Calu3 (cell line): ENCODE results near the gene AVPR2. TPM values are rescaled to one million over a fixed set of nuclear protein-coding genes. Genes with fewer than 3 reads are reported as not detected.

Source experiments
- BruUV-seq: library from RNA; stranded (reverse); fragments of 400-500 nt; replicated peaks from 2 replicates; lab custom pipeline; 2021; lab: Mats Ljungman, UMichigan
- CTCF ChIA-PET: fragments of 300-600 bp; sonication (Branson Sonifier 250); formaldehyde crosslinking; loops from one replicate; lab custom pipeline; 2022; ENCODE audit warnings: antibody characterized with exemption; lab: Charles Lee
- DNase-seq: peaks from one replicate; pipeline ENCODE4 v3.0.0; 2022
- H3K27ac Mint-ChIP-seq: one replicate; pipeline ENCODE4 v1.8.0; 2022; ENCODE audit warnings: mixed read lengths; ENCODE audit not compliant: unreplicated experiment
- H3K27me3 Mint-ChIP-seq: one replicate; pipeline ENCODE4 v1.8.0; 2022; ENCODE audit warnings: mixed read lengths; ENCODE audit not compliant: unreplicated experiment
- H3K36me3 Mint-ChIP-seq: one replicate; pipeline ENCODE4 v1.8.0; 2022; ENCODE audit warnings: mild to moderate bottlenecking, moderate library complexity, mixed read lengths; ENCODE audit not compliant: insufficient read depth, unreplicated experiment
- H3K4me1 Mint-ChIP-seq: one replicate; pipeline ENCODE4 v1.8.0; 2022; ENCODE audit warnings: mild to moderate bottlenecking, low read depth, mixed read lengths; ENCODE audit not compliant: unreplicated experiment
- H3K4me3 Mint-ChIP-seq: one replicate; pipeline ENCODE4 v1.8.0; 2022; ENCODE audit warnings: mild to moderate bottlenecking, low read depth, moderate library complexity, mixed read lengths; ENCODE audit not compliant: unreplicated experiment
- H3K9me3 Mint-ChIP-seq: one replicate; pipeline ENCODE4 v1.8.0; 2022; ENCODE audit warnings: low read depth, mixed read lengths; ENCODE audit not compliant: unreplicated experiment
- intact Hi-C: fragments of 100-400 bp; cut with micrococcal nuclease; formaldehyde crosslinking; loops from one replicate; pipeline ENCODE4 v1.10.0; 2022; ENCODE audit not compliant: unreplicated experiment
- total RNA-seq: library from RNA; stranded (reverse); gene quantifications from 2 replicates; pipeline ENCODE4 v1.2.3, GENCODE V29; 2022
- TF ChIP-seq, protein P1 (sequence below): fragments of 200-600 bp; IDR thresholded peaks from one replicate; pipeline ENCODE4 v1.8.0; 2022; ENCODE audit warnings: antibody characterized with exemption; ENCODE audit not compliant: unreplicated experiment

The AVPR2 gene
- total RNA-seq, 1 experiment from 2014 or later = not detected

DNA sequence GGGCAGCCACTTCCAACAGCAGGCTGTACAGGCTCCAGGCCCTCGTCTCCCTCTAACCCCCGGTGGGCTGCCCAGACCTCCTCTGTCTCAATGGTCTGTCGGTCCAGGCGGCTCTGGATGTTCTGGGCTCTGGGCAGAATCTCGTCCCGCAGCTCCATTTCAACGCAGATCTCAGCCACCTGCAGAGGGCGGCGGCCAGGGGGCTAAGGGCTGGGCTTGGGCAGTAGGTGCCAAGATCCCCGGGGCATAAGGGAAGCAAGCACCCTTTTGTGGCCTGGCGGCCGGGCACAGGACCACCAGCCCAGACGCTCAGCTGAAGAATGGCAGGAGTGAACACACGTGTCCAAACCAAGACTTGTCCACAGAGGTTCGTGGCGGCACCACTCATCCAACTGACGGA is 9.2 kb downstream of the AVPR2 start:
- H3K36me3 Mint-ChIP-seq = peaks cover 5% of the 10 kb centered on the region
- CTCF ChIA-PET = no interaction called here
- no peak overlapping the region for H3K4me3 Mint-ChIP-seq
- peaks cover 4% of the 10 kb centered on the region for H3K27me3 Mint-ChIP-seq
- TF ChIP-seq, protein P1, sequence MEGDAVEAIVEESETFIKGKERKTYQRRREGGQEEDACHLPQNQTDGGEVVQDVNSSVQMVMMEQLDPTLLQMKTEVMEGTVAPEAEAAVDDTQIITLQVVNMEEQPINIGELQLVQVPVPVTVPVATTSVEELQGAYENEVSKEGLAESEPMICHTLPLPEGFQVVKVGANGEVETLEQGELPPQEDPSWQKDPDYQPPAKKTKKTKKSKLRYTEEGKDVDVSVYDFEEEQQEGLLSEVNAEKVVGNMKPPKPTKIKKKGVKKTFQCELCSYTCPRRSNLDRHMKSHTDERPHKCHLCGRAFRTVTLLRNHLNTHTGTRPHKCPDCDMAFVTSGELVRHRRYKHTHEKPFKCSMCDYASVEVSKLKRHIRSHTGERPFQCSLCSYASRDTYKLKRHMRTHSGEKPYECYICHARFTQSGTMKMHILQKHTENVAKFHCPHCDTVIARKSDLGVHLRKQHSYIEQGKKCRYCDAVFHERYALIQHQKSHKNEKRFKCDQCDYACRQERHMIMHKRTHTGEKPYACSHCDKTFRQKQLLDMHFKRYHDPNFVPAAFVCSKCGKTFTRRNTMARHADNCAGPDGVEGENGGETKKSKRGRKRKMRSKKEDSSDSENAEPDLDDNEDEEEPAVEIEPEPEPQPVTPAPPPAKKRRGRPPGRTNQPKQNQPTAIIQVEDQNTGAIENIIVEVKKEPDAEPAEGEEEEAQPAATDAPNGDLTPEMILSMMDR = no peak
- no peak for DNase-seq
- no peak overlapping the region for H3K27ac Mint-ChIP-seq
- H3K9me3 Mint-ChIP-seq = no peaks in the 10 kb centered on the region
- intact Hi-C loops = no loop called here
- no peaks in the 10 kb centered on the region for H3K4me1 Mint-ChIP-seq
- BruUV-seq = no TSS peak

DNA sequence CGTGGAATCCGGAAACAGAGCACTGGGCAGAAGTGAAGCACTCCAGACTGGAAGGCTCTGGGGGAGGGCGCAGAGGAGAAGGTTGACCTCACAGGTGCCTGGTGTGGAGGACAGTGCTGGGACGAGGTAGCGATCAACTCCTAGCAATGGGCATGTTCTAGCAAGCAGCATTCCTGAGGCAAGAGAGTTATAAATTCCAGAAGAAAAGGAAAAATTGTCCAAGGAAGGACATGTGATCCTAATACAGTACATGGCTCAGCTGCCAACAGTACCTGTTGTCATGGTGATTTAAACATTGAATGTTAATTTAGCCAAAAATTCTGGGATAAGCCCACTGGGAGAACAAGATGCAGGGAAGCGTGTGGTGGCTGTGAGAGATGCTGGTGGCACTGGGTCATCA is 13.4 kb downstream of the AVPR2 start:
- Mint-ChIP-seq H3K36me3 (no peaks in the 10 kb centered on the region), H3K4me1 (no peaks in the 10 kb centered on the region)
- CTCF ChIA-PET = no interaction called here

DNA sequence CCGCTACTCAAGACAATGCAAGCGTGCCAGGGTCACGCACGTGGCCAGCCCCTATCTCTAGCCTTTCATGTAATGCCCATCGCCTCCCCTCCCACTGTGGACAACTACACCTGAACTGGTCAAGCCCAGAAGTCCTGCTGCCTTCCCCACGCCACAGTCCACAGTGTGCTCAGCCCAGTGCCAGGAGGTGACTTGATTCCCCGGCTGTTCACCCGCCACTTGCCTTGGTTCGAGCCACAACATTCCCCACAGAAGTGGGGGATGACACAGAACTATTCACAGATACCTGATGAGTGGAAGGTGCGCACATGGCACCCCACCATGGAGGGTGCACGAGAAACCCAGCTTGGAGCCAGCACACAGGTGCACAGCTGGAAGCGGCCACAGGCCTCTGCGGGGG is 14.8 kb downstream of the AVPR2 start:
- Mint-ChIP-seq H3K27me3 (peaks cover 34% of the 10 kb centered on the region), H3K27ac (no peak overlapping the region), H3K4me3 (no peak overlapping the region), H3K36me3 (no peaks in the 10 kb centered on the region), H3K4me1 (no peaks in the 10 kb centered on the region), H3K9me3 (no peaks in the 10 kb centered on the region)
- intact Hi-C loops = no loop called here
- DNase-seq = no peak
- CTCF ChIA-PET = no interaction called here
- TF ChIP-seq, protein P1 = no peak
- BruUV-seq = no TSS peak

More for the DNA sequence above, 13.4 kb downstream of the AVPR2 start:
- H3K27ac Mint-ChIP-seq = no peak overlapping the region
- H3K27me3 Mint-ChIP-seq = peaks cover 30% of the 10 kb centered on the region
- TF ChIP-seq, protein P1 = no peak
- no TSS peak for BruUV-seq
- no peak for DNase-seq
- intact Hi-C loops = no loop called here
- no peaks in the 10 kb centered on the region for H3K9me3 Mint-ChIP-seq
- no peak overlapping the region for H3K4me3 Mint-ChIP-seq

DNA sequence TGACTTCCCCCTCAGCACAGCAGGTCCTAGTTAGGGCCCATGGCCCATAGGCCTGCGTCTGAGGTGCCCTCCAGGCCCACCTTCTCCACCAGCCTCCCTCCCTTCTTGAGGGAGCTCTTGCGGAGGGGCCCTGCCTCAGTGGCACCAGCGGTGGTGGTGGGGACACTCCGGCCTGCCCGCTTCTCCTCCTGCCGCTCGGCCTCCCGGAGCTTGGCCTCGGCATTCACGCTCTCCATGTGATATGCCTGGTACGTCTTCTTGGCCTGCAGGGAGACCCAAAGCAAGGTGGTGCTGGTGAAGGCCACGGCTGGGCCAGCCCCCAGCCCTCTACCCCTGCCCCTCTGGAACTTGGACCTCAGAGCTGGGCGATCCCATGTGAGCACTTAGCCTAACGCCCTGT is 16.1 kb downstream of the AVPR2 start:
- Mint-ChIP-seq H3K9me3 (no peaks in the 10 kb centered on the region), H3K4me1 (no peaks in the 10 kb centered on the region), H3K27ac (no peak overlapping the region), H3K36me3 (no peaks in the 10 kb centered on the region), H3K4me3 (no peak overlapping the region), H3K27me3 (peaks cover 34% of the 10 kb centered on the region)
- BruUV-seq = no TSS peak
- TF ChIP-seq, protein P1 = no peak
- intact Hi-C loops = no loop called here
- DNase-seq = no peak
- CTCF ChIA-PET = no interaction called here
